ENCODE data around the gene RPS3. TPM values are rescaled to one million over a fixed set of nuclear protein-coding genes. Genes with fewer than 3 reads are reported as not detected.

The RPS3 gene
- total and polyA plus RNA-seq, 2 of the 13 experiments (the other 11 are each of a cell fraction or from before 2014, with no cell fraction given): 2,143 to 3,616 TPM

DNA sequence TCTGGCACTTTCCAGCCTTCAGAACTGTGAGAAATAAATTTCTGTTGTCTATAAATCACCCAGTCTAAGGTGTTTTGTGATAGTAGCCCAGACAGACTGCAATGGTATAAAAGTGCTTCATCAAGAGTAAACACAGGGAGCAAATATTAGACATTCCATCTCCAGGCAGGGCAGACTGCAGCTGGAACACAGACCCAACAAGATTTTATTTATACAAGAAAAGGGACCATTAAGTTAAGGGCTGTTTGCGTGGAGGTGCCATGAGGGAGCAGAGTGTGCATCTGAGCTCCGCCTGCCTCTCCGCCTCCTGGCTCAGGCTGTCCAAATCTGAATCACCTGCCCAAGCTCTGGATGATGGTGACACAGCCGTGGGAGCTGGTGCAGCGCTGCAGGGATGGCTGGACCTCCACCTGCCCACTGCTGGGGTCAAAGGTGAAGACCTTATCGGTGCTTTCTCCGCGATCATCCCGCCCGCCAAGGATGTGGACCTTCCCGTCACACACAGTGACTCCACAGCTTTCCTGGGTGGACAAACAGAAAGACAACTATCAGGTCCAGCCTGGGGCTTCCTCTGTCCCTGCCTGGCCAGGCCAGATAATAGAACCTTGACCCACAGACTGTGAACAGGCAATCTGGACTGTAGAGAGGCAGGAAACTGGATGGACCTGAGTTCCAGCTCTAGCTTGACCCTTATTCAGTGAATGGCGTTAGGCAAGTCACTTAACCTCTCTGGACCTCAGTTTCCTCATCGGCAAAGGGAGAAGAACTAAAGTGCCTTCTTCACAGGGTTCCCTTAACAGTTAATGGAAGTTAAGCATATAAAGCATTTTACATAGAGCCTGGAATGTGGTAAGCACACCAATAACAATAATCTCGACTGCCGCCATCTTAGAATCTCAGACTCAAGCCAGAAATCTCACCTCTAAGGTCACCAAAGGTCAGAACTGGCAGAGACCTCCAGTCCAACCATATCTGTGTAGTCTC, 23.2 kb downstream of the RPS3 start (continued):
- TF ChIP-seq NFKB2 (CRISPR knock-in tag; IDR thresholded peaks at IDR 0.05; ENCODE audit: borderline replicate concordance) (0 out of 2 replicates have a peak, but pooled peaks have one; percentile 42), ZNF317 (CRISPR knock-in tag; IDR thresholded peaks at IDR 0.05) (no peak), PPARG (CRISPR knock-in tag; conservative IDR thresholded peaks at IDR 0.05) (no peak; the same call in 1 of the 2 replicates), ZFP36L1 (CRISPR knock-in tag; IDR thresholded peaks at IDR 0.05) (no peak), PHF8 (CRISPR knock-in tag; IDR thresholded peaks at IDR 0.05) (peak; percentile 41; the same call in 1 of the 2 replicates), FOXK1 (CRISPR knock-in tag; IDR thresholded peaks at IDR 0.05; ENCODE audit: borderline replicate concordance, low read depth) (no peak), ZNF564 (CRISPR knock-in tag; IDR thresholded peaks at IDR 0.05) (no peak), ZNF879 (CRISPR knock-in tag; IDR thresholded peaks at IDR 0.05) (no peak), FOSL1 (CRISPR knock-in tag; IDR thresholded peaks at IDR 0.05; ENCODE audit: borderline replicate concordance) (no peak), PAX8 (CRISPR knock-in tag; IDR thresholded peaks at IDR 0.05; ENCODE audit: borderline replicate concordance) (no peak), TRIM24 (CRISPR knock-in tag; IDR thresholded peaks at IDR 0.05) (no peak), HOXA7 (CRISPR knock-in tag; IDR thresholded peaks at IDR 0.05) (no peak), ZSCAN12 (CRISPR knock-in tag; IDR thresholded peaks at IDR 0.05) (no peak), ZMYM3 (CRISPR knock-in tag; IDR thresholded peaks at IDR 0.05) (no peak), SAFB2 (CRISPR knock-in tag; IDR thresholded peaks at IDR 0.05; ENCODE audit: borderline replicate concordance, low read depth) (no peak), RXRB (CRISPR knock-in tag; IDR thresholded peaks at IDR 0.05; ENCODE audit: borderline replicate concordance) (peak; percentile 38; the same call in 1 of the 2 replicates), KLF11 (CRISPR knock-in tag; IDR thresholded peaks at IDR 0.05) (no peak)
- TF ChIP-seq, protein P1, sequence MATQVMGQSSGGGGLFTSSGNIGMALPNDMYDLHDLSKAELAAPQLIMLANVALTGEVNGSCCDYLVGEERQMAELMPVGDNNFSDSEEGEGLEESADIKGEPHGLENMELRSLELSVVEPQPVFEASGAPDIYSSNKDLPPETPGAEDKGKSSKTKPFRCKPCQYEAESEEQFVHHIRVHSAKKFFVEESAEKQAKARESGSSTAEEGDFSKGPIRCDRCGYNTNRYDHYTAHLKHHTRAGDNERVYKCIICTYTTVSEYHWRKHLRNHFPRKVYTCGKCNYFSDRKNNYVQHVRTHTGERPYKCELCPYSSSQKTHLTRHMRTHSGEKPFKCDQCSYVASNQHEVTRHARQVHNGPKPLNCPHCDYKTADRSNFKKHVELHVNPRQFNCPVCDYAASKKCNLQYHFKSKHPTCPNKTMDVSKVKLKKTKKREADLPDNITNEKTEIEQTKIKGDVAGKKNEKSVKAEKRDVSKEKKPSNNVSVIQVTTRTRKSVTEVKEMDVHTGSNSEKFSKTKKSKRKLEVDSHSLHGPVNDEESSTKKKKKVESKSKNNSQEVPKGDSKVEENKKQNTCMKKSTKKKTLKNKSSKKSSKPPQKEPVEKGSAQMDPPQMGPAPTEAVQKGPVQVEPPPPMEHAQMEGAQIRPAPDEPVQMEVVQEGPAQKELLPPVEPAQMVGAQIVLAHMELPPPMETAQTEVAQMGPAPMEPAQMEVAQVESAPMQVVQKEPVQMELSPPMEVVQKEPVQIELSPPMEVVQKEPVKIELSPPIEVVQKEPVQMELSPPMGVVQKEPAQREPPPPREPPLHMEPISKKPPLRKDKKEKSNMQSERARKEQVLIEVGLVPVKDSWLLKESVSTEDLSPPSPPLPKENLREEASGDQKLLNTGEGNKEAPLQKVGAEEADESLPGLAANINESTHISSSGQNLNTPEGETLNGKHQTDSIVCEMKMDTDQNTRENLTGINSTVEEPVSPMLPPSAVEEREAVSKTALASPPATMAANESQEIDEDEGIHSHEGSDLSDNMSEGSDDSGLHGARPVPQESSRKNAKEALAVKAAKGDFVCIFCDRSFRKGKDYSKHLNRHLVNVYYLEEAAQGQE (IDR thresholded peaks at IDR 0.05; ENCODE audit: borderline replicate concordance in 1 of 2, low read depth in 1 of 2, low read length in 2 of 2): no peak
- TF ChIP-seq, protein P2, sequence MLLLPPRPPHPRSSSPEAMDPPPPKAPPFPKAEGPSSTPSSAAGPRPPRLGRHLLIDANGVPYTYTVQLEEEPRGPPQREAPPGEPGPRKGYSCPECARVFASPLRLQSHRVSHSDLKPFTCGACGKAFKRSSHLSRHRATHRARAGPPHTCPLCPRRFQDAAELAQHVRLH (CRISPR knock-in tag; IDR thresholded peaks at IDR 0.05; ENCODE audit: borderline replicate concordance, low read depth): 0 out of 2 replicates have a peak, but pooled peaks have one; percentile 20
- TF ChIP-seq, protein P3, sequence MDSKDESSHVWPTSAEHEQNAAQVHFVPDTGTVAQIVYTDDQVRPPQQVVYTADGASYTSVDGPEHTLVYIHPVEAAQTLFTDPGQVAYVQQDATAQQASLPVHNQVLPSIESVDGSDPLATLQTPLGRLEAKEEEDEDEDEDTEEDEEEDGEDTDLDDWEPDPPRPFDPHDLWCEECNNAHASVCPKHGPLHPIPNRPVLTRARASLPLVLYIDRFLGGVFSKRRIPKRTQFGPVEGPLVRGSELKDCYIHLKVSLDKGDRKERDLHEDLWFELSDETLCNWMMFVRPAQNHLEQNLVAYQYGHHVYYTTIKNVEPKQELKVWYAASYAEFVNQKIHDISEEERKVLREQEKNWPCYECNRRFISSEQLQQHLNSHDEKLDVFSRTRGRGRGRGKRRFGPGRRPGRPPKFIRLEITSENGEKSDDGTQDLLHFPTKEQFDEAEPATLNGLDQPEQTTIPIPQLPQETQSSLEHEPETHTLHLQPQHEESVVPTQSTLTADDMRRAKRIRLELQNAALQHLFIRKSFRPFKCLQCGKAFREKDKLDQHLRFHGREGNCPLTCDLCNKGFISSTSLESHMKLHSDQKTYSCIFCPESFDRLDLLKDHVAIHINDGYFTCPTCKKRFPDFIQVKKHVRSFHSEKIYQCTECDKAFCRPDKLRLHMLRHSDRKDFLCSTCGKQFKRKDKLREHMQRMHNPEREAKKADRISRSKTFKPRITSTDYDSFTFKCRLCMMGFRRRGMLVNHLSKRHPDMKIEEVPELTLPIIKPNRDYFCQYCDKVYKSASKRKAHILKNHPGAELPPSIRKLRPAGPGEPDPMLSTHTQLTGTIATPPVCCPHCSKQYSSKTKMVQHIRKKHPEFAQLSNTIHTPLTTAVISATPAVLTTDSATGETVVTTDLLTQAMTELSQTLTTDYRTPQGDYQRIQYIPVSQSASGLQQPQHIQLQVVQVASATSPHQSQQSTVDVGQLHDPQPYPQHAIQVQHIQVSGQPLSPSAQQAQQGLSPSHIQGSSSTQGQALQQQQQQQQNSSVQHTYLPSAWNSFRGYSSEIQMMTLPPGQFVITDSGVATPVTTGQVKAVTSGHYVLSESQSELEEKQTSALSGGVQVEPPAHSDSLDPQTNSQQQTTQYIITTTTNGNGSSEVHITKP (CRISPR knock-in tag; IDR thresholded peaks at IDR 0.05; ENCODE audit: low read depth): no peak

Data from HepG2 (cell line).